H1 (cell line): ENCODE measurements around the gene ANKRD2. TPM values are rescaled to one million over a fixed set of nuclear protein-coding genes. Genes with fewer than 3 reads are reported as not detected.
A peak's percentile ranks its signal among the peaks of the same experiment; 100 is the strongest.

Experiments used
- CTCF ChIA-PET: fragments of 300-600 bp; sonication (Branson Sonifier 250); formaldehyde crosslinking; loops from one replicate; lab custom pipeline; 2021; ENCODE audit not compliant: partially characterized antibody; lab: Charles Lee
- POLR2A ChIA-PET: fragments of 300-600 bp; sonication (Branson Sonifier 250); formaldehyde crosslinking; loops from one replicate; lab custom pipeline; 2021; ENCODE audit warnings: inconsistent platforms; ENCODE audit not compliant: partially characterized antibody; lab: Charles Lee
- DNase-seq, 2 experiments: peaks; one replicate each; pipeline versions ENCODE4 v3.0.0 to v3.0.0-alpha.2; 2010 to 2022; ENCODE audit warnings: low spot score in 2 of 2, low read depth in 1 of 2, mixed read lengths in 1 of 2
- FAIRE-seq: peaks from 2 replicates; lab custom pipeline; 2011; peaks lifted over from hg19 to GRCh38; lab: Jason Lieb, UNC
- H2AFZ ChIP-seq: 2 replicates; pipeline ENCODE4 v1.8.1; 2012; ENCODE audit warnings: low read length, inconsistent platforms
- H2AK5ac ChIP-seq: 2 replicates; pipeline ENCODE4 v1.6.1; 2013; ENCODE audit warnings: low read depth, low read length
- H2BK120ac ChIP-seq: replicated peaks from 2 replicates; pipeline ENCODE3; 2013; ENCODE audit warnings: low read depth, low read length, inconsistent platforms
- H2BK12ac ChIP-seq: 2 replicates; pipeline ENCODE4 v1.6.1; 2013; ENCODE audit warnings: low read depth, low read length
- H2BK15ac ChIP-seq: 2 replicates; pipeline ENCODE4 v1.6.1; 2013; ENCODE audit warnings: low read length
- H2BK20ac ChIP-seq: 2 replicates; pipeline ENCODE4 v1.6.1; 2013; ENCODE audit warnings: low read length
- H2BK5ac ChIP-seq: 2 replicates; pipeline ENCODE4 v1.6.1; 2013; ENCODE audit warnings: low read depth, low read length
- H3K14ac ChIP-seq: 2 replicates; pipeline ENCODE4 v1.6.1; 2013; ENCODE audit warnings: inconsistent platforms; ENCODE audit not compliant: insufficient read length
- H3K18ac ChIP-seq: 2 replicates; pipeline ENCODE4 v1.6.1; 2013; ENCODE audit warnings: low read length; ENCODE audit errors: extremely low read depth
- H3K23ac ChIP-seq: 2 replicates; pipeline ENCODE4 v1.6.1; 2013; ENCODE audit warnings: inconsistent platforms; ENCODE audit not compliant: insufficient read length
- H3K23me2 ChIP-seq: 2 replicates; pipeline ENCODE4 v1.6.1; 2013; ENCODE audit warnings: low read depth, low read length
- H3K27ac ChIP-seq: 2 replicates; pipeline ENCODE4 v1.6.1; 2011; ENCODE audit warnings: low read depth, low read length, inconsistent platforms
- H3K27me3 ChIP-seq, 4 experiments: replicated peaks in 1 of 4; 1 replicate in 1 of 4; 2 replicates in 3 of 4; pipeline versions ENCODE4 v1.6.1 to v1.8.1; 2011 to 2013; ENCODE audit warnings: low read length in 3 of 4, mild to moderate bottlenecking in 3 of 4, inconsistent platforms in 2 of 4, mixed read lengths in 2 of 4, moderate library complexity in 1 of 4; ENCODE audit not compliant: control insufficient read depth in 3 of 4, insufficient read depth in 3 of 4; ENCODE audit errors: extremely low read depth in 1 of 4
- H3K36me3 ChIP-seq, 4 experiments: 2 replicates each; pipeline versions ENCODE4 v1.6.1 to v1.8.1; 2011 to 2013; ENCODE audit warnings: mild to moderate bottlenecking in 4 of 4, low read length in 3 of 4, moderate library complexity in 2 of 4, control low read depth in 1 of 4, inconsistent platforms in 1 of 4; ENCODE audit not compliant: insufficient read depth in 4 of 4, control insufficient read depth in 2 of 4
- H3K4ac ChIP-seq: replicated peaks from 2 replicates; pipeline ENCODE3; 2013; ENCODE audit warnings: low read length, low read depth, mixed read lengths, inconsistent platforms; ENCODE audit not compliant: insufficient read length
- H3K4me1 ChIP-seq, 4 experiments: replicated peaks in 1 of 4; 1 replicate in 1 of 4; 2 replicates in 3 of 4; pipeline versions ENCODE4 v1.6.1 to v1.8.1; 2011 to 2013; ENCODE audit warnings: low read length in 3 of 4, inconsistent platforms in 2 of 4, mixed read lengths in 1 of 4; ENCODE audit not compliant: insufficient read depth in 4 of 4, control insufficient read depth in 3 of 4
- H3K4me2 ChIP-seq, 2 experiments: 2 replicates each; pipeline versions ENCODE4 v1.6.1 to v1.8.1; 2011 to 2013; ENCODE audit warnings: low read depth in 2 of 2, low read length in 2 of 2, control low read depth in 1 of 2, inconsistent platforms in 1 of 2, mild to moderate bottlenecking in 1 of 2; ENCODE audit not compliant: insufficient read depth in 1 of 2
- H3K4me3 ChIP-seq, 4 experiments: fragments of 200-600, 300-600 bp in 1 of 4; sonication (generic), shearing (Covaris generic), sonication (Bioruptor Twin) in 1 of 4; 2 replicates each; pipeline versions ENCODE4 v1.5.1 to v1.8.1; 2011 to 2016; ENCODE audit warnings: low read length in 4 of 4, low read depth in 3 of 4, control low read depth in 2 of 4, inconsistent platforms in 2 of 4, mild to moderate bottlenecking in 2 of 4, mixed read lengths in 1 of 4, moderate library complexity in 1 of 4; ENCODE audit not compliant: insufficient read depth in 2 of 4; ENCODE audit errors: extremely low read depth in 1 of 4
- H3K56ac ChIP-seq: replicated peaks from 2 replicates; pipeline ENCODE3; 2013; ENCODE audit warnings: low read depth, mild to moderate bottlenecking, mixed read lengths, low read length, inconsistent platforms; ENCODE audit not compliant: insufficient read length
- H3K79me1 ChIP-seq: 2 replicates; pipeline ENCODE4 v1.6.1; 2013; ENCODE audit warnings: low read depth, low read length, control low read depth
- H3K79me2 ChIP-seq, 2 experiments: 2 replicates each; pipeline versions ENCODE4 v1.6.1 to v1.8.1; 2012 to 2013; ENCODE audit warnings: low read length in 2 of 2, mild to moderate bottlenecking in 2 of 2, inconsistent platforms in 1 of 2; ENCODE audit not compliant: insufficient read depth in 2 of 2, control insufficient read depth in 1 of 2
- H3K9ac ChIP-seq, 4 experiments: replicated peaks in 1 of 4; 1 replicate in 1 of 4; 2 replicates in 3 of 4; pipeline versions ENCODE4 v1.6.1 to v1.8.1; 2011 to 2013; ENCODE audit warnings: low read depth in 3 of 4, low read length in 3 of 4, control low read depth in 2 of 4, mild to moderate bottlenecking in 2 of 4, moderate library complexity in 2 of 4, inconsistent platforms in 1 of 4; ENCODE audit errors: extremely low read depth in 1 of 4
- H3K9me3 ChIP-seq, 2 experiments: 2 replicates each; pipeline versions ENCODE4 v1.6.1 to v1.8.1; 2012 to 2013; ENCODE audit warnings: mild to moderate bottlenecking in 2 of 2, moderate library complexity in 2 of 2, control low read depth in 1 of 2, inconsistent platforms in 1 of 2, low read depth in 1 of 2, low read length in 1 of 2, mixed read lengths in 1 of 2; ENCODE audit not compliant: insufficient read depth in 2 of 2
- H4K20me1 ChIP-seq, 2 experiments: replicated peaks in 1 of 2; 2 replicates each; pipeline versions ENCODE3 to v1.8.1; 2011 to 2013; ENCODE audit warnings: inconsistent platforms in 2 of 2, low read length in 2 of 2, mild to moderate bottlenecking in 1 of 2; ENCODE audit not compliant: insufficient read depth in 2 of 2, control insufficient read depth in 1 of 2
- H4K5ac ChIP-seq: 2 replicates; pipeline ENCODE4 v1.6.1; 2013; ENCODE audit warnings: low read length, low read depth, mixed read lengths, inconsistent platforms; ENCODE audit not compliant: insufficient read length
- H4K8ac ChIP-seq: 2 replicates; pipeline ENCODE4 v1.8.0; 2013; ENCODE audit warnings: mild to moderate bottlenecking, moderate library complexity, low read length, inconsistent platforms; ENCODE audit not compliant: insufficient read depth; ENCODE audit errors: extremely low read depth
- H4K91ac ChIP-seq: replicated peaks from 2 replicates; pipeline ENCODE3; 2013; ENCODE audit warnings: low read length, mixed read lengths, inconsistent platforms; ENCODE audit not compliant: insufficient read length
- ASH2L ChIP-seq: fragments of 200-600, 300-600 bp; sonication (generic); IDR thresholded peaks from one replicate; pipeline ENCODE4 v1.7.1; 2017; ENCODE audit warnings: low read length
- EZH2 ChIP-seq: fragments of 200-600 bp; sonication (generic); IDR thresholded peaks from 2 replicates; pipeline ENCODE4 v1.7.1; 2012; ENCODE audit warnings: low read depth, mild to moderate bottlenecking, moderate library complexity, low read length, inconsistent platforms; ENCODE audit not compliant: severe bottlenecking
- GABPA ChIP-seq: IDR thresholded peaks from 2 replicates; pipeline ENCODE4 v1.6.1; 2011; ENCODE audit warnings: mild to moderate bottlenecking, low read length, moderate library complexity, borderline replicate concordance; ENCODE audit not compliant: insufficient read depth
- POLR2A ChIP-seq, 2 experiments: IDR thresholded peaks; 1 replicate in 1 of 2; 2 replicates in 1 of 2; pipeline ENCODE4 v1.6.1; 2011; ENCODE audit warnings: low read depth in 2 of 2, low read length in 2 of 2, mild to moderate bottlenecking in 2 of 2; ENCODE audit errors: control extremely low read depth in 1 of 2
- RAD21 ChIP-seq, 2 experiments: IDR thresholded peaks in 1 of 2; conservative IDR thresholded peaks in 1 of 2; 2 replicates each; pipeline ENCODE4 v1.6.1; 2011; ENCODE audit warnings: low read depth in 2 of 2, low read length in 2 of 2, improper control_type of control experiment in 1 of 2, inconsistent platforms in 1 of 2, mild to moderate bottlenecking in 1 of 2, moderate library complexity in 1 of 2
- SIRT6 ChIP-seq: IDR thresholded peaks from one replicate; pipeline ENCODE4 v1.7.1; 2012; ENCODE audit warnings: low read length, inconsistent platforms
- SIX5 ChIP-seq: IDR thresholded peaks from 2 replicates; pipeline ENCODE4 v1.6.1; 2011; ENCODE audit warnings: mild to moderate bottlenecking, low read depth, low read length
- YY1 ChIP-seq: IDR thresholded peaks from 2 replicates; pipeline ENCODE4 v1.6.1; 2011; ENCODE audit warnings: low read depth, mild to moderate bottlenecking, low read length
- WGBS, 2 experiments: shearing (Covaris generic) in 1 of 2; methylation state at CpG; one replicate each; pipeline versions ENCODE4 v1.1.6 to v1.1.7; 2013 to 2015; ENCODE audit warnings: low lambda C conversion rate in 2 of 2, mixed read lengths in 2 of 2, inconsistent platforms in 1 of 2, low coverage in 1 of 2, missing lambda C conversion rate in 1 of 2; ENCODE audit not compliant: insufficient replicate concordance in 2 of 2, insufficient coverage in 1 of 2, insufficient read length in 1 of 2; ENCODE audit errors: extremely low coverage in 1 of 2, missing lambda C conversion rate in 1 of 2; 5-methylcytosine and 5-hydroxymethylcytosine counted together
- polyA plus RNA-seq, 7 experiments: library from polyadenylated mRNA; depleted of rRNA in 3 of 7; stranded (reverse) in 5 of 7; unstranded in 2 of 7; fragments of >200 nt in 5 of 7; fragments of 200-250 nt in 2 of 7; gene quantifications; 1 replicate in 5 of 7; 2 replicates in 1 of 7; 4 replicates in 1 of 7; pipeline versions ENCODE4 v1.2.1 to v1.2.3, GENCODE V29; 2011 to 2013; ENCODE audit warnings: missing spikeins in 2 of 7, mixed read lengths in 2 of 7
- total RNA-seq: library from RNA; stranded (reverse); fragmentation: NEBNext Ultra II Directional; extraction: Animal tissue kit (Norgen Biotek cat#: 25700); gene quantifications from 2 replicates; pipeline ENCODE4 v1.2.1, GENCODE V29; 2021
- TF ChIP-seq, protein P1 (sequence below), 3 experiments: IDR thresholded peaks; 1 replicate in 2 of 3; 2 replicates in 1 of 3; pipeline versions ENCODE4 v1.5.1 to v1.6.1; 2011; ENCODE audit warnings: low read length in 3 of 3, mild to moderate bottlenecking in 3 of 3, inconsistent platforms in 2 of 3, low read depth in 1 of 3, moderate library complexity in 1 of 3; ENCODE audit not compliant: insufficient read depth in 1 of 3; ENCODE audit errors: control extremely low read depth in 1 of 3

ANKRD2 gene
- total and polyA plus RNA-seq, 2 of the 8 experiments (the other 6 are each of a cell fraction or from before 2014, with no cell fraction given) = not detected

GRCh38 chr10:97534746-97535367 is 37.7 kb upstream of the ANKRD2 start:
- peak in 1 of 2 experiments; percentile 79 for DNase-seq
- POLR2A ChIA-PET = interaction anchor here (0.6 to 1.9 kb wide), 5 partner anchors 14 to 92 kb away, joined by 3 to 12 read pairs (median 4); partner anchors contain the start of gene UBTD1
- Histone ChIP-seq H4K91ac (no peak overlapping the region), H4K5ac (no peak overlapping the region), H2AK5ac (no peak overlapping the region), H3K9me3 (peaks cover 0 to under 1% of the 10 kb centered on the region in 2 experiments; a peak in 1 of 4 replicates), H2BK12ac (0 out of 2 replicates have a peak overlapping the region, but pooled peaks have one; percentile 39), H3K27me3 (no peaks in the 10 kb centered on the region), H3K79me1 (peaks cover 2% of the 10 kb centered on the region), H4K20me1 (peaks cover 2% of the 10 kb centered on the region in 2 experiments), H2BK20ac (no peak overlapping the region), H3K56ac (no peak overlapping the region), H3K23ac (no peak overlapping the region), H2BK120ac (no peak overlapping the region), H2AFZ (no peak overlapping the region), H4K8ac (no peak overlapping the region), H2BK5ac (no peak overlapping the region), H3K18ac (no peak overlapping the region; the same call in 1 of the 2 replicates), H3K4me2 (no peak overlapping the region), H3K9ac (no peak overlapping the region), H3K27ac (no peak overlapping the region), H3K23me2 (no peaks in the 10 kb centered on the region), H3K4ac (no peak overlapping the region), H3K14ac (no peak overlapping the region), H3K79me2 (0 out of 4 replicates have a peak, but pooled peaks cover 0 to 2% of the 10 kb centered on the region in 2 experiments), H3K36me3 (no peaks in the 10 kb centered on the region), H3K4me1 (peaks cover 0 to 15% (median 8%) of the 10 kb centered on the region in 4 experiments; a peak in 6 of 7 replicates), H3K4me3 (no peak overlapping the region), H2BK15ac (peak overlapping the region; percentile 95; the same call in 1 of the 2 replicates)
- CTCF ChIA-PET = interaction anchor here (0.6 to 14.7 kb wide), 38 partner anchors 8 to 510 kb away, joined by 3 to 388 read pairs (median 6); partner anchors contain the start of genes ANKRD2, HOGA1 and UBTD1
- FAIRE-seq = peak; percentile 65
- 68% methylated on average over 6 of the region's 6 CpGs; no CpG with 5 or more reads in 1 of the 2 experiments for WGBS, 2 experiments
- no peak for TF ChIP-seq POLR2A (IDR thresholded peaks at IDR 0.05; ENCODE audit: control extremely low read depth in 1 of 2, low read depth in 2 of 2, low read length in 2 of 2)
- TF ChIP-seq GABPA = 0 out of 2 replicates have a peak, but pooled peaks have one; percentile 31
- no peak for TF ChIP-seq ASH2L
- no peak for TF ChIP-seq SIRT6
- TF ChIP-seq, protein P1, sequence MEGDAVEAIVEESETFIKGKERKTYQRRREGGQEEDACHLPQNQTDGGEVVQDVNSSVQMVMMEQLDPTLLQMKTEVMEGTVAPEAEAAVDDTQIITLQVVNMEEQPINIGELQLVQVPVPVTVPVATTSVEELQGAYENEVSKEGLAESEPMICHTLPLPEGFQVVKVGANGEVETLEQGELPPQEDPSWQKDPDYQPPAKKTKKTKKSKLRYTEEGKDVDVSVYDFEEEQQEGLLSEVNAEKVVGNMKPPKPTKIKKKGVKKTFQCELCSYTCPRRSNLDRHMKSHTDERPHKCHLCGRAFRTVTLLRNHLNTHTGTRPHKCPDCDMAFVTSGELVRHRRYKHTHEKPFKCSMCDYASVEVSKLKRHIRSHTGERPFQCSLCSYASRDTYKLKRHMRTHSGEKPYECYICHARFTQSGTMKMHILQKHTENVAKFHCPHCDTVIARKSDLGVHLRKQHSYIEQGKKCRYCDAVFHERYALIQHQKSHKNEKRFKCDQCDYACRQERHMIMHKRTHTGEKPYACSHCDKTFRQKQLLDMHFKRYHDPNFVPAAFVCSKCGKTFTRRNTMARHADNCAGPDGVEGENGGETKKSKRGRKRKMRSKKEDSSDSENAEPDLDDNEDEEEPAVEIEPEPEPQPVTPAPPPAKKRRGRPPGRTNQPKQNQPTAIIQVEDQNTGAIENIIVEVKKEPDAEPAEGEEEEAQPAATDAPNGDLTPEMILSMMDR (IDR thresholded peaks at IDR 0.05; ENCODE audit: control extremely low read depth in 1 of 3, insufficient read depth in 1 of 3, low read depth in 1 of 3, low read length in 3 of 3) = peak; percentile 78 to 85 (median 84)
- TF ChIP-seq YY1 = 0 out of 2 replicates have a peak, but pooled peaks have one; percentile 44
- no peak for TF ChIP-seq SIX5
- TF ChIP-seq EZH2 = no peak
- TF ChIP-seq RAD21 (IDR thresholded peaks at IDR 0.05 in 1 of 2, conservative IDR thresholded peaks at IDR 0.05 in 1 of 2; ENCODE audit: low read depth in 2 of 2, low read length in 2 of 2) = peak; percentile 67 to 76
